Activated B cell treated with CpG ODN at 0.5 μM for 24 hours (primary cell): ENCODE measurements around the gene DLX5. TPM values are rescaled to one million over a fixed set of nuclear protein-coding genes. Genes with fewer than 3 reads are reported as not detected.

Experiments used
- ATAC-seq: fragments of 200-7000 bp; cut with Tn5 transposase; one replicate; pipeline ENCODE4 v1.10.0; 2021; ENCODE audit warnings: low read depth, mild to moderate bottlenecking, moderate library complexity
- CTCF ChIA-PET: fragments of 350-600 bp; sonication (Branson Sonifier 250); formaldehyde crosslinking; loops from one replicate; lab custom pipeline; 2021; ENCODE audit warnings: antibody characterized with exemption; lab: Charles Lee
- POLR2A ChIA-PET: fragments of 350-600 bp; sonication (Branson Sonifier 250); formaldehyde crosslinking; loops from one replicate; lab custom pipeline; 2021; ENCODE audit warnings: antibody characterized with exemption; lab: Charles Lee
- DNase-seq: peaks from one replicate; pipeline ENCODE4 v3.0.0; 2022
- H3K27ac Mint-ChIP-seq: one replicate; pipeline ENCODE4 v1.8.0; 2020; ENCODE audit warnings: mixed read lengths
- H3K27me3 Mint-ChIP-seq: one replicate; pipeline ENCODE4 v1.8.0; 2021; ENCODE audit warnings: mixed read lengths
- H3K36me3 Mint-ChIP-seq: one replicate; pipeline ENCODE4 v1.8.0; 2021; ENCODE audit warnings: low read depth, mixed read lengths
- H3K4me1 Mint-ChIP-seq: one replicate; pipeline ENCODE4 v1.8.0; 2021; ENCODE audit warnings: mixed read lengths
- H3K4me3 Mint-ChIP-seq: one replicate; pipeline ENCODE4 v1.8.0; 2020; ENCODE audit warnings: mild to moderate bottlenecking, mixed read lengths
- H3K9me3 Mint-ChIP-seq: one replicate; pipeline ENCODE4 v1.8.0; 2020; ENCODE audit warnings: mixed read lengths
- intact Hi-C: fragments of 100-400 bp; cut with micrococcal nuclease; formaldehyde crosslinking; loops from one replicate; pipeline ENCODE4 v1.15.1; 2024
- total RNA-seq: library from RNA; stranded (reverse); gene quantifications from 2 replicates; pipeline ENCODE4 v1.2.3, GENCODE V29; 2022
- TF ChIP-seq, protein P1 (sequence below): fragments of 200-600 bp; IDR thresholded peaks from one replicate; pipeline ENCODE4 v1.8.0; 2022; ENCODE audit warnings: antibody characterized with exemption, mild to moderate bottlenecking

DLX5 gene
- total RNA-seq, 1 donor from 2014 or later = not detected

DNA sequence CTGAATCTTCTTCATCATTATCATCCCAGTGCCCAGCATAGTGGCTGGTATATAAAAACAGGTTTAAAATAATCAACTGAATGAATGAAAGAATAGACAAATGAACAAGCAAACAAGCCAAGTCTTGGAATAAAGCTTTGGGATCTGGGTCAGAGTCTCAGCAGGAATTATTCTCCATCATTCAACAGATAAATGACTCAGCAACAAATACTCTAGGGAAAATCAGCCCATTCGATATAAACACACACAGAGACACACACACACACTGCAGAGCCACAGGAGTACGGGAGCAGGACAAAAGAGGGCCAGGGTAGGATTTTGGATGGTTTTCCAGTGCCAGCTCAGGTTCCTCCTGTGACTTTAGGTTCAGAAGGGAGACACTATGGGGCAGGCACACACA is 48.5 kb downstream of the DLX5 start:
- H3K27ac Mint-ChIP-seq = no peak overlapping the region
- DNase-seq (no peak), ATAC-seq (no peak)
- TF ChIP-seq, protein P1, sequence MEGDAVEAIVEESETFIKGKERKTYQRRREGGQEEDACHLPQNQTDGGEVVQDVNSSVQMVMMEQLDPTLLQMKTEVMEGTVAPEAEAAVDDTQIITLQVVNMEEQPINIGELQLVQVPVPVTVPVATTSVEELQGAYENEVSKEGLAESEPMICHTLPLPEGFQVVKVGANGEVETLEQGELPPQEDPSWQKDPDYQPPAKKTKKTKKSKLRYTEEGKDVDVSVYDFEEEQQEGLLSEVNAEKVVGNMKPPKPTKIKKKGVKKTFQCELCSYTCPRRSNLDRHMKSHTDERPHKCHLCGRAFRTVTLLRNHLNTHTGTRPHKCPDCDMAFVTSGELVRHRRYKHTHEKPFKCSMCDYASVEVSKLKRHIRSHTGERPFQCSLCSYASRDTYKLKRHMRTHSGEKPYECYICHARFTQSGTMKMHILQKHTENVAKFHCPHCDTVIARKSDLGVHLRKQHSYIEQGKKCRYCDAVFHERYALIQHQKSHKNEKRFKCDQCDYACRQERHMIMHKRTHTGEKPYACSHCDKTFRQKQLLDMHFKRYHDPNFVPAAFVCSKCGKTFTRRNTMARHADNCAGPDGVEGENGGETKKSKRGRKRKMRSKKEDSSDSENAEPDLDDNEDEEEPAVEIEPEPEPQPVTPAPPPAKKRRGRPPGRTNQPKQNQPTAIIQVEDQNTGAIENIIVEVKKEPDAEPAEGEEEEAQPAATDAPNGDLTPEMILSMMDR = no peak
- H3K27me3 Mint-ChIP-seq = peaks cover 11% of the 10 kb centered on the region
- ChIA-PET POLR2A (no interaction called here), CTCF (no interaction called here)
- H3K9me3 Mint-ChIP-seq = no peaks in the 10 kb centered on the region
- H3K4me1 Mint-ChIP-seq = no peaks in the 10 kb centered on the region
- H3K36me3 Mint-ChIP-seq = no peaks in the 10 kb centered on the region
- H3K4me3 Mint-ChIP-seq = no peak overlapping the region
- intact Hi-C loops = no loop called here

GRCh38 chr7:96973986-96974385 is 50.6 kb downstream of the DLX5 start:
- POLR2A ChIA-PET = no interaction called here
- intact Hi-C loops = no loop called here
- H3K27me3 Mint-ChIP-seq = peaks cover 9% of the 10 kb centered on the region
- H3K36me3 Mint-ChIP-seq = no peaks in the 10 kb centered on the region
- no peak overlapping the region for H3K4me3 Mint-ChIP-seq
- TF ChIP-seq, protein P1 = no peak
- no peaks in the 10 kb centered on the region for H3K9me3 Mint-ChIP-seq
- CTCF ChIA-PET = no interaction called here
- no peaks in the 10 kb centered on the region for H3K4me1 Mint-ChIP-seq
- ATAC-seq = no peak
- no peak for DNase-seq
- H3K27ac Mint-ChIP-seq = no peak overlapping the region

DNA sequence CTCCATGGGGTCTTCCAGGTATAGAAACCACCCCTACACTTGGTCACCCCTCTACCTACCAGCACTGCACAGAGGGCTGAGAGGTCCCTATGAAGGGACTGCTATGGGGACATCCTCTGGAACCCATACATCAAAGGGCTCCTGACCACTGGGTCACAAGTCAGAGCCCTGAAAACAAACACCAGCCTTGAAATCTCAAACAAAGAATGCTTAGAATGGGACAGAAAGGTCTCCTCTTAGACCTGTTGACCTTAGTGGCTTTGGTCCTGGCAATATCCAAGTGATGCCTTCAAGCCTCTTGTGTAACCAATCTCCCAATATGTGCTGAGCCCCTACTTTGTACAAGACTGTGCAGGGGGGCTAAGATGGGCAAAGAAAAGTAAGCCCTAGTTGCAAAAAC is 53.9 kb downstream of the DLX5 start:
- Mint-ChIP-seq H3K36me3 (no peaks in the 10 kb centered on the region), H3K27me3 (peaks cover 10% of the 10 kb centered on the region), H3K4me1 (no peaks in the 10 kb centered on the region), H3K27ac (no peak overlapping the region), H3K4me3 (no peak overlapping the region), H3K9me3 (no peaks in the 10 kb centered on the region)
- ATAC-seq = no peak
- ChIA-PET CTCF (no interaction called here), POLR2A (no interaction called here)
- DNase-seq = no peak
- intact Hi-C loops = no loop called here
- TF ChIP-seq, protein P1 = no peak

Other genes starting within 250 kb of the DLX5 start
- not detected in 2 replicates for gene DLX6, start 19.3 kb downstream of the DLX5 start, total RNA-seq
- 20.6 and 24.2 TPM in 2 replicates for gene SDHAF3, start 92.9 kb upstream of the DLX5 start, total RNA-seq